CD14-positive monocyte (primary cell): ENCODE measurements around the gene LTBP1. TPM values are rescaled to one million over a fixed set of nuclear protein-coding genes. Genes with fewer than 3 reads are reported as not detected.

Experiments
- DNase-seq, 3 donors: peaks; one replicate each; pipeline ENCODE4 v3.0.0-alpha.2; 2011 to 2022
- H2AFZ ChIP-seq: 2 replicates; pipeline ENCODE4 v1.6.0; 2012; ENCODE audit warnings: mild to moderate bottlenecking, low read depth, low read length, inconsistent platforms; ENCODE audit not compliant: insufficient read depth, poor library complexity, severe bottlenecking
- H3K27ac ChIP-seq, 2 donors: 1 replicate in 1 of 2; 2 replicates in 1 of 2; pipeline ENCODE4 v1.5.1; 2012 to 2013; ENCODE audit warnings: low read length in 2 of 2, control low read depth in 1 of 2, inconsistent platforms in 1 of 2, low read depth in 1 of 2, mild to moderate bottlenecking in 1 of 2
- H3K27me3 ChIP-seq, 2 donors: one replicate each; pipeline versions ENCODE4 v1.6.0 to v1.6.1; 2011 to 2013; ENCODE audit warnings: low read length in 2 of 2; ENCODE audit not compliant: control insufficient read depth in 2 of 2, insufficient read depth in 2 of 2
- H3K36me3 ChIP-seq, 2 donors: replicated peaks in 1 of 2; 1 replicate in 1 of 2; 2 replicates in 1 of 2; pipeline versions ENCODE4 v1.5.1 to v1.6.1; 2012 to 2013; ENCODE audit warnings: low read length in 2 of 2, control low read depth in 1 of 2, inconsistent platforms in 1 of 2, mild to moderate bottlenecking in 1 of 2; ENCODE audit not compliant: insufficient read depth in 2 of 2, control insufficient read depth in 1 of 2
- H3K4me1 ChIP-seq, 2 donors: 1 replicate in 1 of 2; 2 replicates in 1 of 2; pipeline versions ENCODE4 v1.5.1 to v1.6.1; 2012 to 2013; ENCODE audit warnings: low read length in 2 of 2, control low read depth in 1 of 2, inconsistent platforms in 1 of 2, mild to moderate bottlenecking in 1 of 2, moderate library complexity in 1 of 2; ENCODE audit not compliant: insufficient read depth in 2 of 2, control insufficient read depth in 1 of 2
- H3K4me2 ChIP-seq: replicated peaks from 2 replicates; pipeline ENCODE3; 2012; ENCODE audit warnings: low read length, moderate library complexity, mild to moderate bottlenecking; ENCODE audit not compliant: poor library complexity, severe bottlenecking; ENCODE audit errors: extremely low read depth
- H3K4me3 ChIP-seq, 3 experiments: fragments of 200-600 bp in 1 of 3; sonication (generic) in 1 of 3; replicated peaks in 1 of 3; 1 replicate in 2 of 3; 2 replicates in 1 of 3; pipeline ENCODE4 v1.5.1; 2011 to 2013; ENCODE audit warnings: low read length in 3 of 3, mild to moderate bottlenecking in 3 of 3, control low read depth in 2 of 3, low read depth in 2 of 3, inconsistent platforms in 1 of 3, moderate library complexity in 1 of 3
- H3K79me2 ChIP-seq: 2 replicates; pipeline ENCODE4 v1.6.0; 2012; ENCODE audit warnings: mild to moderate bottlenecking, control low read depth, inconsistent platforms, low read length, moderate library complexity; ENCODE audit not compliant: insufficient read depth
- H3K9ac ChIP-seq: 2 replicates; pipeline ENCODE4 v1.6.0; 2017; ENCODE audit warnings: low read length, mild to moderate bottlenecking; ENCODE audit not compliant: insufficient read depth, poor library complexity, severe bottlenecking
- H3K9me3 ChIP-seq, 2 donors: replicated peaks in 1 of 2; 1 replicate in 1 of 2; 2 replicates in 1 of 2; pipeline versions ENCODE4 v1.5.1 to v1.6.1; 2012 to 2013; ENCODE audit warnings: low read length in 2 of 2, control low read depth in 1 of 2; ENCODE audit not compliant: control insufficient read depth in 1 of 2, insufficient read depth in 1 of 2
- H4K20me1 ChIP-seq: 2 replicates; pipeline ENCODE4 v1.6.0; 2012; ENCODE audit warnings: mild to moderate bottlenecking, low read length, control low read depth, moderate library complexity; ENCODE audit not compliant: insufficient read depth
- H3K27ac Mint-ChIP-seq, 7 donors: one replicate each; pipeline ENCODE4 v1.8.0; 2020; ENCODE audit warnings: mild to moderate bottlenecking in 7 of 7, mixed read lengths in 7 of 7, moderate library complexity in 6 of 7, inconsistent platforms in 2 of 7
- H3K27me3 Mint-ChIP-seq, 3 donors: one replicate each; pipeline ENCODE4 v1.8.0; 2021 to 2022; ENCODE audit warnings: low read depth in 3 of 3, mild to moderate bottlenecking in 3 of 3, mixed read lengths in 3 of 3, moderate library complexity in 3 of 3, inconsistent platforms in 1 of 3
- H3K36me3 Mint-ChIP-seq, 2 donors: one replicate each; pipeline ENCODE4 v1.8.0; 2020; ENCODE audit warnings: mixed read lengths in 2 of 2, inconsistent platforms in 1 of 2, mild to moderate bottlenecking in 1 of 2
- H3K4me1 Mint-ChIP-seq: one replicate; pipeline ENCODE4 v1.8.0; 2020; ENCODE audit warnings: mild to moderate bottlenecking, mixed read lengths
- H3K4me3 Mint-ChIP-seq, 2 donors: one replicate each; pipeline ENCODE4 v1.8.0; 2020; ENCODE audit warnings: mild to moderate bottlenecking in 2 of 2, mixed read lengths in 2 of 2, moderate library complexity in 1 of 2
- H3K9me3 Mint-ChIP-seq, 7 donors: one replicate each; pipeline ENCODE4 v1.8.0; 2020 to 2022; ENCODE audit warnings: mixed read lengths in 7 of 7, mild to moderate bottlenecking in 6 of 7, moderate library complexity in 6 of 7, inconsistent platforms in 2 of 7
- CTCF ChIP-seq: fragments of 200-600 bp; IDR thresholded peaks from one replicate; pipeline ENCODE4 v1.8.0; 2022; ENCODE audit warnings: antibody characterized with exemption, mild to moderate bottlenecking
- WGBS: methylation state at CpG from one replicate; pipeline ENCODE4 v1.1.5; 2013; ENCODE audit warnings: missing lambda C conversion rate; ENCODE audit not compliant: insufficient coverage; 5-methylcytosine and 5-hydroxymethylcytosine counted together
- intact Hi-C, 2 donors: fragments of 100-400 bp; cut with micrococcal nuclease; formaldehyde crosslinking; loops; one replicate each; pipeline versions ENCODE4 v1.15.0 to v1.15.1; 2023
- polyA plus RNA-seq, 3 donors: library from polyadenylated mRNA; depleted of rRNA in 1 of 3; unstranded in 2 of 3; stranded (reverse) in 1 of 3; fragments of 300-500 nt in 2 of 3; fragments of >200 nt in 1 of 3; fragmentation: Illumina TruSeq in 2 of 3; gene quantifications; 1 replicate in 2 of 3; 2 replicates in 1 of 3; pipeline ENCODE4 v1.2.3, GENCODE V29; 2012 to 2021

Gene LTBP1
- polyA plus RNA-seq, 3 donors = 0.18 to 0.24 TPM; not detected in 1

GRCh38 chr2:33142810-33143209 is 196.1 kb downstream of the LTBP1 start:
- Histone ChIP-seq H3K9ac (no peak overlapping the region), H3K4me1 (no peaks in the 10 kb centered on the region), H3K4me2 (no peak overlapping the region), H2AFZ (no peak overlapping the region), H3K9me3 (no peaks in the 10 kb centered on the region), H3K27ac (no peak overlapping the region), H3K4me3 (no peak overlapping the region), H3K79me2 (no peaks in the 10 kb centered on the region), H3K27me3 (no peaks in the 10 kb centered on the region), H4K20me1 (no peaks in the 10 kb centered on the region), H3K36me3 (no peaks in the 10 kb centered on the region)
- no peak overlapping the region for H3K27ac Mint-ChIP-seq
- H3K4me3 Mint-ChIP-seq = no peak overlapping the region
- peaks cover 2 to 3% (median 3%) of the 10 kb centered on the region in 3 donors for H3K27me3 Mint-ChIP-seq
- H3K36me3 Mint-ChIP-seq = no peaks in the 10 kb centered on the region
- DNase-seq = no peak
- WGBS = 88% methylated on average over 4 of the region's 4 CpGs
- H3K4me1 Mint-ChIP-seq = peaks cover 6% of the 10 kb centered on the region
- H3K9me3 Mint-ChIP-seq = peaks cover 0 to 9% (median 3%) of the 10 kb centered on the region in 7 donors
- no peak for TF ChIP-seq CTCF
- intact Hi-C loops = no loop called here

- no peaks in the 10 kb centered on the region for H3K9me3 ChIP-seq
Observed at GRCh38 chr2:33144243-33144642, 197.5 kb downstream of the LTBP1 start.

More at GRCh38 chr2:33144243-33144642, 197.5 kb downstream of the LTBP1 start:
- Histone ChIP-seq H3K27ac (no peak overlapping the region), H3K9ac (no peak overlapping the region), H3K4me3 (no peak overlapping the region), H3K4me2 (no peak overlapping the region), H2AFZ (no peak overlapping the region), H4K20me1 (no peaks in the 10 kb centered on the region), H3K27me3 (no peaks in the 10 kb centered on the region), H3K36me3 (no peaks in the 10 kb centered on the region), H3K4me1 (no peaks in the 10 kb centered on the region), H3K79me2 (no peaks in the 10 kb centered on the region)
- Mint-ChIP-seq H3K36me3 (no peaks in the 10 kb centered on the region), H3K27ac (no peak overlapping the region), H3K27me3 (peaks cover 2 to 3% (median 3%) of the 10 kb centered on the region in 3 donors), H3K9me3 (peaks cover 0 to 12% (median 3%) of the 10 kb centered on the region in 7 donors), H3K4me1 (peaks cover 4% of the 10 kb centered on the region), H3K4me3 (no peak overlapping the region)
- DNase-seq = no peak
- no CpG with 5 or more reads among the region's 3 CpGs for WGBS
- intact Hi-C loops = no loop called here
- TF ChIP-seq CTCF = no peak
